HFF-Myc (cell line): ENCODE data around the gene TWIST2.
A peak's percentile ranks its signal among the peaks of the same experiment; 100 is the strongest.

ENCODE experiments used
- DNase-seq: peaks from one replicate; pipeline ENCODE4 v3.0.0-alpha.2; 2011; ENCODE audit warnings: low read depth; ENCODE audit errors: extremely low read depth
- H3K4me3 ChIP-seq: replicated peaks from 2 replicates; pipeline ENCODE4 v1.5.1; 2011; ENCODE audit warnings: low read depth, mild to moderate bottlenecking, control low read depth, low read length
- TF ChIP-seq, protein P1 (sequence below): IDR thresholded peaks from 2 replicates; pipeline ENCODE4 v1.5.1; 2012; ENCODE audit warnings: mild to moderate bottlenecking, low read depth, low read length, control low read depth; ENCODE audit errors: missing control alignments

The TWIST2 gene

DNA sequence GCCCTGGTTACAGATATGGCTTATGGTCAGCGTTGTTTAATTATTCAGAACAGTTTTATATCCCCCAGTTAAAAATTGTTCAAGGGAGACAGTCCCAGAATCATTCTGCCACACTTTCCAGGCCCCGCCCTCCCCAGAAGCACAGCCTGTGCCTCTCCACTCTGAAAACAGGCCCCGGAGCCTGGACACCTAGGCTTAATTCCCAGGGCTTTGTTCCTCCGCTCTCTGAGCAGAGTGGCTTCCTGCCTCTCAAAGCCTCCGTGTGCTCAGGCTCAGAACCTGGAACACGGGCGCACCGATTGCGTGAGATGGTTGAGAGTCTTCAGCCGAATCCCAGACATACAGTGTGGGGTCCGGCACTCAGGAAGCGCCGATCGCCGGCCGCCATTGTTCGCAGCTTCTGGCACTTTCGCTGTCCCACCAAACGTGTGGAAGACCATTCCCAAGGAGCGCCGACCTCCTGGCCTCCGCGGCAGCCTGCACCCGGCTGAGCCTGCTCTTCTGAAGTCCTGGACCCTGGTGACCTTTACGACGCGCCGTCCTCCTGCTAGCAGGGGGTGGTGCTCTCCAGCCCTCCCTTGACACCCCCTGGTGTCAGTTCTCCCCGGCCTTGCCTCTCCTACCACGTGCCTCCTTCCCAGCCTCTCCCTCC, 45.6 kb downstream of the TWIST2 start:
- DNase-seq, result no peak
- no peak overlapping the region for H3K4me3 ChIP-seq
- TF ChIP-seq, protein P1, sequence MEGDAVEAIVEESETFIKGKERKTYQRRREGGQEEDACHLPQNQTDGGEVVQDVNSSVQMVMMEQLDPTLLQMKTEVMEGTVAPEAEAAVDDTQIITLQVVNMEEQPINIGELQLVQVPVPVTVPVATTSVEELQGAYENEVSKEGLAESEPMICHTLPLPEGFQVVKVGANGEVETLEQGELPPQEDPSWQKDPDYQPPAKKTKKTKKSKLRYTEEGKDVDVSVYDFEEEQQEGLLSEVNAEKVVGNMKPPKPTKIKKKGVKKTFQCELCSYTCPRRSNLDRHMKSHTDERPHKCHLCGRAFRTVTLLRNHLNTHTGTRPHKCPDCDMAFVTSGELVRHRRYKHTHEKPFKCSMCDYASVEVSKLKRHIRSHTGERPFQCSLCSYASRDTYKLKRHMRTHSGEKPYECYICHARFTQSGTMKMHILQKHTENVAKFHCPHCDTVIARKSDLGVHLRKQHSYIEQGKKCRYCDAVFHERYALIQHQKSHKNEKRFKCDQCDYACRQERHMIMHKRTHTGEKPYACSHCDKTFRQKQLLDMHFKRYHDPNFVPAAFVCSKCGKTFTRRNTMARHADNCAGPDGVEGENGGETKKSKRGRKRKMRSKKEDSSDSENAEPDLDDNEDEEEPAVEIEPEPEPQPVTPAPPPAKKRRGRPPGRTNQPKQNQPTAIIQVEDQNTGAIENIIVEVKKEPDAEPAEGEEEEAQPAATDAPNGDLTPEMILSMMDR, result no peak

DNA sequence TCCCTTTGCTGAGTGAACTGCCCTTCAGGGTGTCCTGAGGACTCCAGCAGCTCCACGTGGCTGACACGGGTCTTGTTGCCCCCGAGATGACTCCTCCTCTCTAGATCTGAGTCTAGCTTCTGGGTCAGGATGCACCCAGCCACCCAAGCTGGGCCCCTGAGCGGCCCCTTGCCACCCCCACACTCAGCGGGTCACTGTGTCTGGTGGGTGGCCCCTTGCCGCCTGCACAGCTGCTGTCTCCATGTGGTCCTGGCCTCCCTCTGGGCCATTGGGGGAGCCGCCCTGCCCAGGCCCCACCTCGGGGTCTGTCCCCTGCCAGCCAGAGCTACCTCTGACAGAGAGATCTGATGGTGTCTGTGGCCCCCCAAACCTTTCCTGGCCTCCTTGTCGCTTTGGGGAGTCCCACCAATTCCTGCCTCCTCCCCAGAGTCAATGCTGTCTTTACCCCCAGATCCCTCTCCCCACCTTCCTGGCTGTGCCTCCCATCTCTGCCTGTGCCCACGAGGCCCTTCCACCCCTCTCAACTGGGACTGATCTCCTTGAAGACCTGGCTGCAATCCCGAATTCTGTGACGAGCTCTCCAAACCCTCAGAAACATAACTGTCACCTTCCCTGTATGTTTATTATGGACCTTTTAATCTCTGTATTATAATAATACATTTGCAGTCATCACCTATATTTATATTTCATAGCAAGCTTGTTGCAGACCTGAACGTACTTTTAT, 46.5 kb downstream of the TWIST2 start:
- H3K4me3 ChIP-seq, result peak overlapping the region; percentile 12
- no peak for DNase-seq
- TF ChIP-seq, protein P1, result no peak

DNA sequence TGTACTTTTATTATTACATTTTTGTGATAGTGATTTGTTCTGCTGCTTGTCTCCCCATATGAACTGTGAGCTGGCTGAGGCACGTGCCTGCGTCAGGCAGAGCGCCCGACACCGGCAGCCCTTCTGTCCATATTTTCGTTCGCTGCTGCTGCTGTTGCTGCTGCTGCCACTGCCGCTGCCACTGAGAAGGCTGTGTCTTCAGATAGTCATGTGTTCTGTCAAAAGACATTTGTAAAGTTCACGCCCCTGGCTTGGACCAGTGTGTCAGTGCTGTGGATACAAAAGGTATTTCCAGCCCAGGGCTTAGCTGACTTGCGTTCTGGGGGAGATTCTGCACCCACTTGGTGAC, 47.0 kb downstream of the TWIST2 start:
- peak overlapping the region; percentile 10 for H3K4me3 ChIP-seq
- DNase-seq, result no peak
- TF ChIP-seq, protein P1, result no peak

DNA sequence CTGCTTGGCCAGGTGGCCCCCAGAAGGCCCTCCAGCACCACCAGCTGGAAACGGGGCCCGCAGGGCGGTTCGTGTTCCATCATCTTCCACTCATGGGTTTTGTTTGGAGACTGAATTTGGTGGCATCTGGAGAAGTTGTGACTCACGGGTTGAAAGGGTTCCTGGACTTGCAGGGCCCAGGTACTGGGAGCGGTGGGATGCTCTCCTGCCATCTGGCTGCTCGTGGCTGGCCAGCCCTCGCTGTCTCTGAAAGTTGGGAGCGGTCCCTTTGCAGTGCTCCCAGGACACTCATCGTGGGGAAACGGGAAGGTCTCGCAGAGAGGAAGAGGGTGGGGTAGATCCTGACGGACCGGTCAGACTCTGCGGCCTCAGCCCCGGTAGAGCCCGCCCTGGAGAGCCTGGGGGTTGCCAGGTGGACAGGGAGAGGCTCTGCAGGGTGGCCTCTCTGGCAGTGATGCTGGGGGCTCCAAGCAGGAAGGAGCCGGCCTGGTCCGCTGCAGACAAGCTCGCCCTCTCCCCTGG, 47.5 kb downstream of the TWIST2 start:
- TF ChIP-seq, protein P1, result no peak
- peak overlapping the region; percentile 10 for H3K4me3 ChIP-seq
- DNase-seq, result no peak

DNA sequence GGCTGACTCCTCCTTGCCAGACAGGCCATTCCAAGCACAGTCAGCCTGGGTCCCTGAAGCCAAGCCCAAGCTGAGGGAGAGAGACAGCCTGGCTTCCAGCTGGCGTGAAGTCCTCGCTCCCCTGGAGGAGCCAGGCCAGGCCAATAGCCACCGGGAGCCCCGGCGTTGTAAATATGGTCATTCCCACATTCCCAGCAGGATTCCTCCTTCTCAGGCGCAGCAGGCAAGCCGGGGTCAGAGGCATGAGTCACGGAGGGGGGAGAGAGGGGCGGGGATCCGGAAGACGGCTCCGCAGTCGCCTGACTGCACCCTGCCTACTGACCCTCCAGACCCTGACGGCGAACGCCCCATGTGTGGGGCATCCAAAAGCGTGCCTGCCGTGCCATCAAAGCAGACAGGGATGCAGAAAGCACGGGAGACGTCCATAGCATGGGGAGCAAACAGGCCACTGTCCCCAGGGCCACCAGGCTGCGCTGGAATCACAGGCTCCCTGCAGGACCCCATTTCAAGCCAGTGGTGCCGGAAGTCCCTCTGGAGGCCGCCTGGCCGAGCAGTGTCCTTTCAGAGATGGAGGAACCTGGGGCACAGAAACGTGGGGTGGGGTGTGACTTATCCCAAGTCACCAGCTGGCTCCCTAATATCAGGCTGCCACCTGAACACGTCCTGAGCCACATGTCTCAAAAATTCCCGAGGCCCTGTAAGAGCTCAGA, 48.2 kb downstream of the TWIST2 start:
- TF ChIP-seq, protein P1, result no peak
- H3K4me3 ChIP-seq, result no peak overlapping the region
- peak; percentile 88 for DNase-seq

DNA sequence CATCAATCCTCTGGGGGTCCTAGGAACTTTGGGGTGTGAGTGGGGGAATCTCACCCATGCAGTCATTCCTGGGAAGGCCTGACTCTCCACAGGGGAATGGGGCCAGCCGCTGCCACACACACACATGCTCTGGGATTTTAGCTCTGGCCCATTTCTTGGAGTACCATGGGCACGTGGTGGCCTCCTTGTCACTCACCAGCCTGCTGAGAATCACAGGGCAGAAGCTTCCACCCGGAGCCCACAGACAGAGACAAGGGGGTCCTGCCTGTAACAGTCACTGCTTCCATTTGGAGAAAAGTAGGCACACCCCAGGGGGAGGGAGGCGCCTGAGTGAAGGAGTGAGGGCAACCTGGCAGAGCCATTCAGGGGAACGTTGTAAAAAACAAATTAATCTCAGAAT, 48.8 kb downstream of the TWIST2 start:
- no peak for DNase-seq
- TF ChIP-seq, protein P1, result no peak
- no peak overlapping the region for H3K4me3 ChIP-seq
